H9 (cell line): ENCODE data around the gene FAM227A. TPM values are rescaled to one million over a fixed set of nuclear protein-coding genes. Genes with fewer than 3 reads are reported as not detected.

ENCODE experiments used
- DNase-seq: peaks from one replicate; pipeline ENCODE4 v3.0.0-alpha.2; 2017
- H2AFZ ChIP-seq: one replicate; pipeline ENCODE4 v1.6.1; 2013; ENCODE audit warnings: mild to moderate bottlenecking, low read length, control low read depth, moderate library complexity
- H2AK5ac ChIP-seq: 2 replicates; pipeline ENCODE4 v1.6.1; 2013; ENCODE audit warnings: low read length, control low read depth, mixed read lengths; ENCODE audit not compliant: insufficient read length
- H2BK120ac ChIP-seq: one replicate; pipeline ENCODE4 v1.6.1; 2013; ENCODE audit warnings: low read depth, mild to moderate bottlenecking, low read length, control low read depth, inconsistent platforms; ENCODE audit not compliant: poor library complexity, severe bottlenecking
- H2BK12ac ChIP-seq: 2 replicates; pipeline ENCODE4 v1.6.1; 2013; ENCODE audit warnings: low read length, control low read depth, mixed read lengths, low read depth; ENCODE audit not compliant: insufficient read length
- H2BK15ac ChIP-seq: 2 replicates; pipeline ENCODE4 v1.6.1; 2013; ENCODE audit warnings: low read depth, low read length, control low read depth
- H2BK20ac ChIP-seq: one replicate; pipeline ENCODE4 v1.6.1; 2013; ENCODE audit warnings: low read depth, mild to moderate bottlenecking, low read length, control low read depth, inconsistent platforms; ENCODE audit not compliant: poor library complexity, severe bottlenecking
- H2BK5ac ChIP-seq: 2 replicates; pipeline ENCODE4 v1.6.1; 2013; ENCODE audit warnings: low read length, control low read depth, mixed read lengths; ENCODE audit not compliant: insufficient read length
- H3K14ac ChIP-seq: 2 replicates; pipeline ENCODE4 v1.6.1; 2013; ENCODE audit warnings: low read length, control low read depth; ENCODE audit not compliant: insufficient read depth
- H3K18ac ChIP-seq: 2 replicates; pipeline ENCODE4 v1.6.1; 2013; ENCODE audit warnings: low read depth, mild to moderate bottlenecking, mixed read lengths, low read length, control low read depth; ENCODE audit not compliant: insufficient read length
- H3K23ac ChIP-seq: 2 replicates; pipeline ENCODE4 v1.6.1; 2013; ENCODE audit warnings: low read length, control low read depth, mixed read lengths, low read depth; ENCODE audit not compliant: insufficient read length
- H3K23me2 ChIP-seq: 2 replicates; pipeline ENCODE4 v1.6.1; 2013; ENCODE audit warnings: low read depth, mild to moderate bottlenecking, mixed read lengths, low read length, control low read depth; ENCODE audit not compliant: insufficient read length, poor library complexity, severe bottlenecking
- H3K27ac ChIP-seq: 2 replicates; pipeline ENCODE4 v1.5.1; 2013; ENCODE audit warnings: low read length, control low read depth, mixed read lengths, low read depth; ENCODE audit not compliant: insufficient read length
- H3K27me3 ChIP-seq: 2 replicates; pipeline ENCODE4 v1.6.1; 2013; ENCODE audit warnings: low read length, control low read depth, inconsistent platforms; ENCODE audit not compliant: insufficient read depth
- H3K4ac ChIP-seq: 2 replicates; pipeline ENCODE4 v1.6.1; 2013; ENCODE audit warnings: low read depth, mild to moderate bottlenecking, control low read depth, inconsistent platforms, low read length, moderate library complexity
- H3K4me1 ChIP-seq: 2 replicates; pipeline ENCODE4 v1.6.1; 2013; ENCODE audit warnings: low read length, control low read depth, inconsistent platforms; ENCODE audit not compliant: insufficient read depth
- H3K4me2 ChIP-seq: 2 replicates; pipeline ENCODE4 v1.6.1; 2013; ENCODE audit warnings: low read length, control low read depth, mixed read lengths; ENCODE audit not compliant: insufficient read length, insufficient read depth
- H3K56ac ChIP-seq: 2 replicates; pipeline ENCODE4 v1.6.1; 2013; ENCODE audit warnings: low read depth, mild to moderate bottlenecking, mixed read lengths, low read length, control low read depth; ENCODE audit not compliant: insufficient read length
- H3K79me1 ChIP-seq: 2 replicates; pipeline ENCODE4 v1.6.1; 2013; ENCODE audit warnings: low read depth, mild to moderate bottlenecking, moderate library complexity, low read length, control low read depth, inconsistent platforms; ENCODE audit not compliant: insufficient read depth, poor library complexity, severe bottlenecking
- H3K79me2 ChIP-seq: 2 replicates; pipeline ENCODE4 v1.6.1; 2013; ENCODE audit warnings: low read length, control low read depth, inconsistent platforms; ENCODE audit not compliant: insufficient read depth
- H3K9ac ChIP-seq: 2 replicates; pipeline ENCODE4 v1.6.1; 2013; ENCODE audit warnings: low read length, control low read depth, mixed read lengths; ENCODE audit not compliant: insufficient read length; ENCODE audit errors: extremely low read depth
- H3K9me3 ChIP-seq: one replicate; pipeline ENCODE4 v1.6.1; 2013; ENCODE audit warnings: low read depth, low read length, inconsistent platforms; ENCODE audit not compliant: control insufficient read depth
- H3T11ph ChIP-seq: one replicate; pipeline ENCODE4 v1.6.1; 2013; ENCODE audit warnings: mild to moderate bottlenecking, low read length, control low read depth, inconsistent platforms
- H4K20me1 ChIP-seq: one replicate; pipeline ENCODE4 v1.6.1; 2013; ENCODE audit not compliant: control insufficient read depth, insufficient read length, insufficient read depth
- H4K5ac ChIP-seq: 2 replicates; pipeline ENCODE4 v1.6.1; 2013; ENCODE audit warnings: low read depth, mild to moderate bottlenecking, mixed read lengths, low read length, control low read depth; ENCODE audit not compliant: insufficient read length
- H4K8ac ChIP-seq: replicated peaks from 2 replicates; pipeline ENCODE4 v1.6.1; 2013; ENCODE audit warnings: low read length, control low read depth, mixed read lengths, low read depth; ENCODE audit not compliant: insufficient read length
- H4K91ac ChIP-seq: 2 replicates; pipeline ENCODE4 v1.6.1; 2013; ENCODE audit warnings: low read depth, mild to moderate bottlenecking, moderate library complexity, mixed read lengths, low read length, control low read depth; ENCODE audit not compliant: insufficient read length
- H3K27ac Mint-ChIP-seq, 3 experiments: 2 replicates in 2 of 3; 3 replicates in 1 of 3; pipeline ENCODE4 v1.8.0; 2020 to 2021; ENCODE audit warnings: mixed read lengths in 3 of 3, mild to moderate bottlenecking in 1 of 3, moderate library complexity in 1 of 3
- H3K27me3 Mint-ChIP-seq: 2 replicates; pipeline ENCODE4 v1.8.0; 2021; ENCODE audit warnings: low read depth, mild to moderate bottlenecking, moderate library complexity, mixed read lengths
- H3K36me3 Mint-ChIP-seq, 3 experiments: 2 replicates in 2 of 3; 3 replicates in 1 of 3; pipeline ENCODE4 v1.8.0; 2020 to 2021; ENCODE audit warnings: low read depth in 3 of 3, mixed read lengths in 3 of 3; ENCODE audit not compliant: insufficient read depth in 1 of 3
- H3K4me1 Mint-ChIP-seq, 2 experiments: 2 replicates each; pipeline ENCODE4 v1.8.0; 2020; ENCODE audit warnings: mixed read lengths in 2 of 2
- H3K4me3 Mint-ChIP-seq, 2 experiments: 2 replicates in 1 of 2; 3 replicates in 1 of 2; pipeline ENCODE4 v1.8.0; 2020 to 2021; ENCODE audit warnings: mild to moderate bottlenecking in 2 of 2, mixed read lengths in 2 of 2, moderate library complexity in 1 of 2
- H3K9me3 Mint-ChIP-seq, 2 experiments: 2 replicates in 1 of 2; 3 replicates in 1 of 2; pipeline ENCODE4 v1.8.0; 2020; ENCODE audit warnings: mild to moderate bottlenecking in 2 of 2, mixed read lengths in 2 of 2, moderate library complexity in 1 of 2
- CTCF ChIP-seq: fragments of 200-600 bp; sonication (generic); conservative IDR thresholded peaks from 3 replicates; pipeline ENCODE4 v1.8.0; 2021; ENCODE audit warnings: antibody characterized with exemption, mild to moderate bottlenecking
- WGBS: extraction: QIAGEN DNeasy Blood & Tissue Kit; methylation state at CpG from one replicate; pipeline ENCODE4 v1.1.7; 2013; ENCODE audit warnings: missing lambda C conversion rate, low lambda C conversion rate, mixed read lengths; ENCODE audit not compliant: insufficient read length; ENCODE audit errors: extremely low coverage; 5-methylcytosine and 5-hydroxymethylcytosine counted together
- total RNA-seq: library from RNA; stranded (reverse); gene quantifications from 2 replicates; pipeline ENCODE4 v1.2.1, GENCODE V29; 2021

FAM227A gene
- total RNA-seq, 1 experiment from 2014 or later = 3.6 TPM

- no peak overlapping the region for H2BK20ac ChIP-seq
- no peak overlapping the region for H4K91ac ChIP-seq
- peak overlapping the region; percentile 73 for H3K4me2 ChIP-seq
- no peaks in the 10 kb centered on the region for H3K4me1 ChIP-seq
- Mint-ChIP-seq H3K36me3 (peaks cover 5 to 15% (median 6%) of the 10 kb centered on the region in 3 experiments), H3K27me3 (no peaks in the 10 kb centered on the region; the same call in 1 of the 2 replicates), H3K27ac (peak overlapping the region in 2 of 3 experiments; percentile 88 to 100; a peak in 4 of 7 replicates), H3K4me3 (peak overlapping the region; percentile 88 to 97), H3K4me1 (peaks cover 10% of the 10 kb centered on the region in 2 experiments), H3K9me3 (peaks cover 0 to 5% of the 10 kb centered on the region in 2 experiments; a peak in 3 of 5 replicates)
- H2BK120ac ChIP-seq = no peak overlapping the region
- H3K23me2 ChIP-seq = peaks cover 16% of the 10 kb centered on the region
- no peak overlapping the region for H3K56ac ChIP-seq
- no peak overlapping the region for H4K5ac ChIP-seq
- no peak overlapping the region for H2BK15ac ChIP-seq
- H3K27ac ChIP-seq = no peak overlapping the region
- no peak overlapping the region for H3K4ac ChIP-seq
- peak overlapping the region; percentile 69 for H3K18ac ChIP-seq
- no peaks in the 10 kb centered on the region for H3K27me3 ChIP-seq
- H2AK5ac ChIP-seq = no peak overlapping the region
- peak overlapping the region; percentile 73 for H3K9ac ChIP-seq
- no peak overlapping the region for H3T11ph ChIP-seq
- no peaks in the 10 kb centered on the region for H3K79me1 ChIP-seq
- no peak overlapping the region for H4K8ac ChIP-seq
- no peak overlapping the region for H2BK5ac ChIP-seq
- no CpG with 5 or more reads among the region's 16 CpGs for WGBS
- H3K23ac ChIP-seq = no peak overlapping the region
- H3K79me2 ChIP-seq = no peaks in the 10 kb centered on the region
- no peak for TF ChIP-seq CTCF
- H2AFZ ChIP-seq = no peak overlapping the region
- no peak overlapping the region for H2BK12ac ChIP-seq
- peak overlapping the region; percentile 84 for H3K14ac ChIP-seq
- no peaks in the 10 kb centered on the region for H3K9me3 ChIP-seq
- H4K20me1 ChIP-seq = no peaks in the 10 kb centered on the region
- peak; percentile 45 for DNase-seq
Measured at GRCh38 chr22:38657045-38657909, 1.1 kb upstream of the FAM227A start.
